ENCODE measurements around the gene FGF1.

FGF1 gene

GRCh38 chr5:142641711-142642110, 44.2 kb downstream of the FGF1 start:
- DNase-seq, result no peak

GRCh38 chr5:142640316-142641005, 45.4 kb downstream of the FGF1 start:
- DNase-seq, result no peak

GRCh38 chr5:142639455-142639854, 46.4 kb downstream of the FGF1 start:
- no peak for DNase-seq

- no peak for DNase-seq
These were observed 48.0 kb downstream of the FGF1 start for GRCh38 chr5:142637871-142638270.

GRCh38 chr5:142636698-142637324, 49.1 kb downstream of the FGF1 start:
- DNase-seq, result no peak

GRCh38 chr5:142636093-142636492, 49.8 kb downstream of the FGF1 start:
- DNase-seq, result no peak

GRCh38 chr5:142634216-142635011, 51.5 kb downstream of the FGF1 start:
- DNase-seq, result no peak

- no peak for DNase-seq
These were observed 54.9 kb downstream of the FGF1 start for GRCh38 chr5:142630927-142631539.

GRCh38 chr5:142627383-142628217, 58.3 kb downstream of the FGF1 start:
- DNase-seq, result no peak

- no peak for DNase-seq
These were observed 59.1 kb downstream of the FGF1 start for GRCh38 chr5:142626786-142627185.

- DNase-seq, result no peak
These were observed 59.8 kb downstream of the FGF1 start for GRCh38 chr5:142626099-142626498.

GRCh38 chr5:142621227-142621626, 64.7 kb downstream of the FGF1 start:
- DNase-seq, result no peak

- no peak for DNase-seq
These were observed 66.1 kb downstream of the FGF1 start for GRCh38 chr5:142619815-142620214.

GRCh38 chr5:142618130-142618523, 67.8 kb downstream of the FGF1 start:
- DNase-seq, result no peak

GRCh38 chr5:142617416-142618129, 68.3 kb downstream of the FGF1 start:
- DNase-seq, result no peak

GRCh38 chr5:142615948-142616347, 69.9 kb downstream of the FGF1 start:
- DNase-seq, result no peak

GRCh38 chr5:142614054-142614453, 71.8 kb downstream of the FGF1 start:
- DNase-seq, result no peak

- DNase-seq, result no peak
These were observed 72.6 kb downstream of the FGF1 start for GRCh38 chr5:142613271-142613671.

- DNase-seq, result no peak
These were observed 73.2 kb downstream of the FGF1 start for GRCh38 chr5:142612494-142613270.

GRCh38 chr5:142611154-142611553, 74.7 kb downstream of the FGF1 start:
- DNase-seq, result peak; percentile 32

Measured in DMS153 (cell line).